SK-N-SH (cell line): ENCODE measurements around the gene SETD4. TPM values are rescaled to one million over a fixed set of nuclear protein-coding genes. Genes with fewer than 3 reads are reported as not detected.
"Not testable (repeated sequence)": the region's sequence is repeated elsewhere in the genome, so short reads cannot be mapped to it uniquely, and the experiment has no call there.

ENCODE experiments used
- CTCF ChIA-PET: fragments of 300-600, 350-600 bp; formaldehyde crosslinking; extraction: SDS; loops from one replicate; lab custom pipeline; 2021; lab: Yijun Ruan, JAX
- POLR2A ChIA-PET: fragments of 350-600 bp; sonication (Branson Sonifier 250); formaldehyde crosslinking; extraction: SDS; loops from one replicate; lab custom pipeline; 2020; ENCODE audit warnings: antibody characterized with exemption, inconsistent platforms; lab: Yijun Ruan, JAX
- DNase-seq: peaks from one replicate; pipeline ENCODE4 v3.0.0; 2012
- H2AFZ ChIP-seq: fragments of 200-600 bp; sonication (generic); 2 replicates; pipeline ENCODE4 v1.8.1; 2016; ENCODE audit warnings: antibody characterized with exemption, mild to moderate bottlenecking, low read depth
- H3F3A ChIP-seq: fragments of 200-600 bp; sonication (generic); replicated peaks from 2 replicates; pipeline ENCODE3; 2016; ENCODE audit warnings: antibody characterized with exemption, mild to moderate bottlenecking; ENCODE audit not compliant: insufficient read depth
- H3K27ac ChIP-seq, 2 experiments: fragments of 200-500 bp in 1 of 2; fragments of 200-600 bp in 1 of 2; sonication (Bioruptor generic) in 1 of 2; sonication (generic), shearing (Covaris generic) in 1 of 2; 2 replicates each; pipeline versions ENCODE4 v1.5.1 to v1.6.1; 2014 to 2016; ENCODE audit warnings: low read depth in 2 of 2, inconsistent platforms in 1 of 2, low read length in 1 of 2, mild to moderate bottlenecking in 1 of 2, mixed read lengths in 1 of 2
- H3K27me3 ChIP-seq: fragments of 200-600 bp; sonication (generic), shearing (Covaris generic); 2 replicates; pipeline ENCODE4 v1.6.1; 2016; ENCODE audit warnings: mixed run types; ENCODE audit not compliant: insufficient read depth
- H3K36me3 ChIP-seq, 2 experiments: fragments of 200-500 bp in 1 of 2; fragments of 200-600 bp in 1 of 2; sonication (Bioruptor generic) in 1 of 2; sonication (generic) in 1 of 2; replicated peaks in 1 of 2; 2 replicates each; pipeline versions ENCODE3 to v1.5.1; 2014 to 2016; ENCODE audit warnings: low read length in 1 of 2, mild to moderate bottlenecking in 1 of 2; ENCODE audit not compliant: insufficient read depth in 2 of 2, control insufficient read depth in 1 of 2
- H3K4me1 ChIP-seq, 2 experiments: fragments of 200-500 bp in 1 of 2; fragments of 200-600 bp in 1 of 2; sonication (Bioruptor generic) in 1 of 2; sonication (generic), shearing (Covaris generic) in 1 of 2; 2 replicates each; pipeline versions ENCODE4 v1.5.1 to v1.6.1; 2014 to 2016; ENCODE audit warnings: low read depth in 1 of 2, low read length in 1 of 2, mixed run types in 1 of 2; ENCODE audit not compliant: insufficient read depth in 2 of 2, control insufficient read depth in 1 of 2
- H3K4me2 ChIP-seq: fragments of 200-600 bp; sonication (generic), shearing (Covaris generic); 2 replicates; pipeline ENCODE4 v1.6.1; 2017; ENCODE audit warnings: mixed run types
- H3K4me3 ChIP-seq, 2 experiments: fragments of 200-500 bp in 1 of 2; fragments of 200-600 bp in 1 of 2; sonication (Bioruptor generic) in 1 of 2; sonication (generic), shearing (Covaris generic) in 1 of 2; 2 replicates each; pipeline versions ENCODE4 v1.5.1 to v1.8.1; 2014 to 2016; ENCODE audit warnings: low read depth in 2 of 2, inconsistent platforms in 1 of 2, low read length in 1 of 2, mild to moderate bottlenecking in 1 of 2, mixed read lengths in 1 of 2, moderate library complexity in 1 of 2
- H3K79me2 ChIP-seq: fragments of 200-600 bp; sonication (generic); 2 replicates; pipeline ENCODE4 v1.8.1; 2017; ENCODE audit warnings: mild to moderate bottlenecking; ENCODE audit not compliant: insufficient read depth
- H3K9ac ChIP-seq: fragments of 200-600 bp; sonication (generic); 2 replicates; pipeline ENCODE4 v1.6.1; 2017; ENCODE audit warnings: mixed run types
- H3K9me2 ChIP-seq: fragments of 200-600 bp; sonication (generic); 2 replicates; pipeline ENCODE4 v1.6.1; 2017; ENCODE audit warnings: mixed run types
- H3K9me3 ChIP-seq: fragments of 200-600 bp; sonication (generic); 2 replicates; pipeline ENCODE4 v1.6.1; 2017; ENCODE audit warnings: mixed run types, mild to moderate bottlenecking, moderate library complexity
- H4K20me1 ChIP-seq: fragments of 200-600 bp; sonication (generic); 2 replicates; pipeline ENCODE4 v1.6.1; 2017; ENCODE audit warnings: mild to moderate bottlenecking, mixed run types; ENCODE audit not compliant: insufficient read depth
- CHD2 ChIP-seq: fragments of 150-350 bp; IDR thresholded peaks from 2 replicates; pipeline ENCODE4 v1.6.1; 2018; ENCODE audit warnings: low read length; ENCODE audit not compliant: partially characterized antibody
- EP300 ChIP-seq, 2 experiments: IDR thresholded peaks; 2 replicates each; pipeline versions ENCODE4 v1.4.0 to v1.6.1; 2012; ENCODE audit warnings: borderline replicate concordance in 1 of 2, low read depth in 1 of 2, low read length in 1 of 2
- EZH2phosphoT487 ChIP-seq: fragments of 200-600 bp; sonication (generic); IDR thresholded peaks from 2 replicates; pipeline ENCODE4 v1.6.1; 2017; ENCODE audit warnings: low read depth, mixed run types, mild to moderate bottlenecking, antibody characterized with exemption, moderate library complexity, borderline replicate concordance
- FOSL2 ChIP-seq: IDR thresholded peaks from 2 replicates; pipeline ENCODE4 v1.4.0; 2012; ENCODE audit warnings: low read depth, mild to moderate bottlenecking, moderate library complexity, borderline replicate concordance
- FOXM1 ChIP-seq: IDR thresholded peaks from 2 replicates; pipeline ENCODE4 v1.4.0; 2012; ENCODE audit warnings: low read depth, mild to moderate bottlenecking
- GABPA ChIP-seq: IDR thresholded peaks from 2 replicates; pipeline ENCODE4 v1.4.0; 2012; ENCODE audit warnings: low read depth, mild to moderate bottlenecking
- MAX ChIP-seq: IDR thresholded peaks from 2 replicates; pipeline ENCODE4 v1.4.0; 2012; ENCODE audit warnings: low read depth
- NRF1 ChIP-seq: IDR thresholded peaks from 2 replicates; pipeline ENCODE4 v1.6.1; 2012; ENCODE audit warnings: low read depth, mild to moderate bottlenecking, low read length
- RCOR1 ChIP-seq: fragments of 150-350 bp; IDR thresholded peaks from 2 replicates; pipeline ENCODE4 v1.6.1; 2017; ENCODE audit warnings: antibody characterized with exemption, low read length
- REST ChIP-seq: IDR thresholded peaks from 2 replicates; pipeline ENCODE4 v1.6.1; 2012; ENCODE audit warnings: mild to moderate bottlenecking, low read depth, low read length, moderate library complexity
- SMC3 ChIP-seq: IDR thresholded peaks from 2 replicates; pipeline ENCODE4 v1.6.1; 2012; ENCODE audit warnings: low read depth, low read length, improper control_type of control experiment
- TCF12 ChIP-seq: IDR thresholded peaks from 2 replicates; pipeline ENCODE4 v1.4.0; 2012
- USF2 ChIP-seq: fragments of 150-350 bp; IDR thresholded peaks from 2 replicates; pipeline ENCODE4 v1.6.1; 2017; ENCODE audit warnings: antibody characterized with exemption, low read length, low read depth, borderline replicate concordance
- WGBS: methylation state at CpG from one replicate; pipeline ENCODE4 v1.1.6; 2017; ENCODE audit warnings: low lambda C conversion rate; 5-methylcytosine and 5-hydroxymethylcytosine counted together
- polyA plus RNA-seq, 3 experiments: library from polyadenylated mRNA; depleted of rRNA; stranded (reverse); fragments of >200 nt; gene quantifications; 2 replicates each; pipeline ENCODE4 v1.2.3, GENCODE V29; 2012

The SETD4 gene
- polyA plus RNA-seq, 1 of the 3 experiments (the other 2 are of a cell fraction) = 15.9 TPM

GRCh38 chr21:36075171-36075570 lies 14.8 kb upstream of the SETD4 start:
- CTCF ChIA-PET = no interaction called here

GRCh38 chr21:36073911-36074310 lies 13.6 kb upstream of the SETD4 start:
- not testable (repeated sequence) for H3K27me3 ChIP-seq
- CTCF ChIA-PET = interaction anchor here (0.9 to 2.2 kb wide), 2 partner anchors 14 to 38 kb away, joined by 3 to 5 read pairs; partner anchors contain the start of gene SETD4
- H3K36me3 ChIP-seq = peaks cover 8 to 14% of the 10 kb centered on the region in 2 experiments

More at GRCh38 chr21:36075171-36075570, 14.8 kb upstream of the SETD4 start:
- WGBS = 95% methylated on average over 3 of the region's 3 CpGs
- peaks cover 0 to 19% of the 10 kb centered on the region in 2 experiments; a peak in 2 of 4 replicates for H3K4me1 ChIP-seq
- no peaks in the 10 kb centered on the region for H3K27me3 ChIP-seq
- H3K9me2 ChIP-seq = no peaks in the 10 kb centered on the region
- no peak for DNase-seq
- POLR2A ChIA-PET = no interaction called here
- H4K20me1 ChIP-seq = no peaks in the 10 kb centered on the region
- H3K79me2 ChIP-seq = 0 out of 2 replicates have a peak, but pooled peaks cover 9% of the 10 kb centered on the region
- no peak overlapping the region for H2AFZ ChIP-seq
- no peaks in the 10 kb centered on the region for H3K9me3 ChIP-seq
- H3F3A ChIP-seq = no peaks in the 10 kb centered on the region
- TF ChIP-seq EZH2phosphoT487 (no peak), REST (no peak), MAX (no peak), FOSL2 (no peak), GABPA (no peak), TCF12 (no peak), USF2 (no peak), RCOR1 (no peak), FOXM1 (no peak), CHD2 (no peak), SMC3 (no peak), NRF1 (no peak), EP300 (IDR thresholded peaks at IDR 0.05; ENCODE audit: borderline replicate concordance in 1 of 2, low read depth in 1 of 2, low read length in 1 of 2) (no peak)
- H3K36me3 ChIP-seq = peaks cover 8 to 14% of the 10 kb centered on the region in 2 experiments
- no peak overlapping the region for H3K9ac ChIP-seq
- no peak overlapping the region for H3K4me2 ChIP-seq
- H3K4me3 ChIP-seq = no peak overlapping the region
- no peak overlapping the region for H3K27ac ChIP-seq

More at GRCh38 chr21:36073911-36074310, 13.6 kb upstream of the SETD4 start:
- H3K4me3 ChIP-seq, H3K79me2 ChIP-seq, H3K9me2 ChIP-seq, H3K27ac ChIP-seq, H3K4me2 ChIP-seq, H3K9ac ChIP-seq, DNase-seq, H2AFZ ChIP-seq, POLR2A ChIA-PET, H3F3A ChIP-seq, H4K20me1 ChIP-seq, H3K9me3 ChIP-seq: not testable (repeated sequence)
- WGBS = 94% methylated on average over 5 of the region's 5 CpGs
- H3K4me1 ChIP-seq = peaks cover 0 to 19% of the 10 kb centered on the region in 2 experiments; a peak in 2 of 4 replicates
